WTC11 (cell line): ENCODE results near the gene IKBKE. TPM values are rescaled to one million over a fixed set of nuclear protein-coding genes. Genes with fewer than 3 reads are reported as not detected.

ENCODE experiments used
- ATAC-seq: fragments of 200-7000 bp; cut with Tn5 transposase; 2 replicates; pipeline ENCODE4 v1.10.0; 2021; ENCODE audit warnings: mild to moderate bottlenecking, moderate library complexity
- CTCF ChIA-PET: fragments of 300-600 bp; sonication (Branson Sonifier 250); formaldehyde crosslinking; loops from one replicate; lab custom pipeline; 2021; ENCODE audit warnings: antibody characterized with exemption; lab: Charles Lee
- POLR2A ChIA-PET: fragments of 350-600 bp; sonication (Branson Sonifier 250); formaldehyde crosslinking; loops from one replicate; lab custom pipeline; 2021; ENCODE audit warnings: antibody characterized with exemption; lab: Charles Lee
- DNase-seq: peaks from one replicate; pipeline ENCODE4 v3.0.0; 2021; ENCODE audit warnings: low spot score
- H3K27ac Mint-ChIP-seq: 2 replicates; pipeline ENCODE4 v1.8.0; 2021; ENCODE audit warnings: mixed read lengths
- H3K27me3 Mint-ChIP-seq: 2 replicates; pipeline ENCODE4 v1.8.0; 2021; ENCODE audit warnings: low read depth, mild to moderate bottlenecking, moderate library complexity, mixed read lengths
- H3K36me3 Mint-ChIP-seq: 2 replicates; pipeline ENCODE4 v1.8.0; 2021; ENCODE audit warnings: mixed read lengths
- H3K4me1 Mint-ChIP-seq: 2 replicates; pipeline ENCODE4 v1.8.0; 2022; ENCODE audit warnings: mixed read lengths
- H3K4me3 Mint-ChIP-seq: 2 replicates; pipeline ENCODE4 v1.8.0; 2021; ENCODE audit warnings: mild to moderate bottlenecking, moderate library complexity, mixed read lengths
- H3K9me3 Mint-ChIP-seq: 2 replicates; pipeline ENCODE4 v1.8.0; 2021; ENCODE audit warnings: mixed read lengths
- E2F5 ChIP-seq: sonication (generic); formaldehyde crosslinking; IDR thresholded peaks from 2 replicates; pipeline ENCODE4 v1.8.1; 2022; ENCODE audit warnings: mild to moderate bottlenecking, moderate library complexity, missing genetic modification reagents
- ELF4 ChIP-seq: sonication (generic); formaldehyde crosslinking; IDR thresholded peaks from 2 replicates; pipeline ENCODE4 v1.8.1; 2022; ENCODE audit warnings: low read depth, mild to moderate bottlenecking, moderate library complexity, missing genetic modification reagents
- EMX1 ChIP-seq: fragments of 250-450 bp; sonication (Bioruptor Pico); IDR thresholded peaks from 2 replicates; pipeline ENCODE4 v1.8.0; 2021; ENCODE audit warnings: mild to moderate bottlenecking
- HMGXB4 ChIP-seq: sonication (generic); formaldehyde crosslinking; IDR thresholded peaks from 2 replicates; pipeline ENCODE4 v1.8.1; 2023; ENCODE audit warnings: mild to moderate bottlenecking, moderate library complexity, missing genetic modification reagents
- MYBL2 ChIP-seq: sonication (generic); formaldehyde crosslinking; IDR thresholded peaks from 2 replicates; pipeline ENCODE4 v1.8.1; 2023; ENCODE audit warnings: mild to moderate bottlenecking, moderate library complexity, missing genetic modification reagents
- PREB ChIP-seq: sonication (generic); formaldehyde crosslinking; IDR thresholded peaks from 2 replicates; pipeline ENCODE4 v1.8.1; 2022; ENCODE audit warnings: mild to moderate bottlenecking, missing genetic modification reagents, moderate library complexity, borderline replicate concordance
- RORB ChIP-seq: fragments of 250-450 bp; sonication (Bioruptor Pico); IDR thresholded peaks from 2 replicates; pipeline ENCODE4 v1.9.0; 2021; ENCODE audit warnings: mild to moderate bottlenecking
- TP53 ChIP-seq: sonication (generic); formaldehyde crosslinking; IDR thresholded peaks from 2 replicates; pipeline ENCODE4 v1.8.1; 2023; ENCODE audit warnings: mild to moderate bottlenecking, missing genetic modification reagents
- USF2 ChIP-seq: sonication (generic); formaldehyde crosslinking; IDR thresholded peaks from 2 replicates; pipeline ENCODE4 v1.8.1; 2023; ENCODE audit warnings: mild to moderate bottlenecking, missing genetic modification reagents, moderate library complexity
- ZMAT4 ChIP-seq: fragments of 250-450 bp; sonication (Bioruptor Pico); IDR thresholded peaks from 2 replicates; pipeline ENCODE4 v1.9.0; 2021; ENCODE audit warnings: mild to moderate bottlenecking
- ZNF219 ChIP-seq: sonication (generic); formaldehyde crosslinking; IDR thresholded peaks from 2 replicates; pipeline ENCODE4 v1.8.0; 2023; ENCODE audit warnings: missing genetic modification reagents, mild to moderate bottlenecking, borderline replicate concordance
- ZNF232 ChIP-seq: sonication (generic); formaldehyde crosslinking; IDR thresholded peaks from 2 replicates; pipeline ENCODE4 v1.8.0; 2022; ENCODE audit warnings: mild to moderate bottlenecking, missing genetic modification reagents
- ZNF425 ChIP-seq: fragments of 250-450 bp; sonication (Bioruptor Pico); conservative IDR thresholded peaks from 2 replicates; pipeline ENCODE4 v1.9.0; 2021; ENCODE audit warnings: mild to moderate bottlenecking
- ZNF532 ChIP-seq: fragments of 250-450 bp; sonication (Bioruptor Pico); IDR thresholded peaks from 2 replicates; pipeline ENCODE4 v1.9.0; 2021; ENCODE audit warnings: mild to moderate bottlenecking, borderline replicate concordance
- ZSCAN18 ChIP-seq: fragments of 250-450 bp; sonication (Bioruptor Pico); IDR thresholded peaks from 2 replicates; pipeline ENCODE4 v2.1.2; 2022; ENCODE audit warnings: mild to moderate bottlenecking, moderate library complexity
- total RNA-seq: library from RNA; stranded (reverse); gene quantifications from 3 replicates; pipeline ENCODE4 v1.2.3, GENCODE V29; 2021

Gene IKBKE
- total RNA-seq, 1 experiment from 2014 or later: 8.1 TPM

- no peak for TF ChIP-seq HMGXB4 (CRISPR knock-in tag)
These were observed 50.9 kb downstream of the IKBKE start (continued) for GRCh38 chr1:206521127-206521526.

- POLR2A ChIA-PET: no interaction called here
- DNase-seq (no peak), ATAC-seq (no peak)
- 0 out of 2 replicates have a peak, but pooled peaks cover 3% of the 10 kb centered on the region for H3K4me1 Mint-ChIP-seq
- H3K27ac Mint-ChIP-seq: no peak overlapping the region
- TF ChIP-seq TP53 (CRISPR knock-in tag): no peak
- TF ChIP-seq ZNF532 (CRISPR knock-in tag): no peak
- TF ChIP-seq ZNF232 (CRISPR knock-in tag): no peak
- TF ChIP-seq MYBL2: no peak
- no peak for TF ChIP-seq ZMAT4
- no peak for TF ChIP-seq PREB (CRISPR knock-in tag)
- TF ChIP-seq E2F5: no peak
- TF ChIP-seq ELF4 (CRISPR knock-in tag): no peak
- TF ChIP-seq ZSCAN18: no peak
- no peak for TF ChIP-seq ZNF425 (CRISPR knock-in tag)
- TF ChIP-seq USF2: no peak
- TF ChIP-seq ZNF219 (CRISPR knock-in tag): no peak
- TF ChIP-seq EMX1 (CRISPR knock-in tag): no peak
- TF ChIP-seq RORB (CRISPR knock-in tag): no peak
- CTCF ChIA-PET: interaction anchor here (1.6 to 4.0 kb wide), 3 partner anchors 10 to 32 kb away, joined by 4 to 13 read pairs (median 10); no protein-coding TSS in a partner anchor
- no peaks in the 10 kb centered on the region for H3K27me3 Mint-ChIP-seq
- no peaks in the 10 kb centered on the region for H3K36me3 Mint-ChIP-seq
- H3K9me3 Mint-ChIP-seq: no peaks in the 10 kb centered on the region
- no peak overlapping the region for H3K4me3 Mint-ChIP-seq
These were observed 51.6 kb downstream of the IKBKE start for GRCh38 chr1:206521694-206522402.
